Stimulated activated CD8-positive, alpha-beta memory T cell treated with anti-CD3 and anti-CD28 coated beads, Interleukin-7, amount 100 ng/mL, for 4 hours (primary cell): ENCODE measurements around the gene ADAMTS13.
"Not testable (repeated sequence)": the region's sequence is repeated elsewhere in the genome, so short reads cannot be mapped to it uniquely, and the experiment has no call there.

Source experiments
- DNase-seq, 2 donors: peaks; one replicate each; pipeline ENCODE4 v3.0.0-alpha.2; 2020; ENCODE audit warnings: low read depth in 2 of 2

ADAMTS13 gene

DNA sequence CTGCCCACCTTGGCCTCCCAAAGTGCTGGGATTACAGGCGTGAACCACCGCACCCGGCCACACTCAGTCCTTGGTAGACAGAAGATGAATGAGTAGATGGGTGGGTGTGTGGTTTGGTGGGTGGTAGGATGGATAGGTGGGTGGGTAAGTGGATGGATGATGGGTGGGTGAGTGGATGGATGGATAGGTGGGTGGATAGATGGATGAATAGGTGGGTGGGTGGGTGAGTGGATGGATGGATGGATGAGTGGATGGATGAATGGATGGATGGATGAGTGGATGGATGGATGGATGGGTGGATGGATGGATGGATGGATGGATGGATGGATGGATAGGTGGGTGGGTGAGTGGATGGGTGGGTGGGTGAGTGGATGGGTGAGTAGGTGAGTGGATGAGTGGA lies 29.9 kb upstream of the ADAMTS13 start:
- not testable (repeated sequence) for DNase-seq

DNA sequence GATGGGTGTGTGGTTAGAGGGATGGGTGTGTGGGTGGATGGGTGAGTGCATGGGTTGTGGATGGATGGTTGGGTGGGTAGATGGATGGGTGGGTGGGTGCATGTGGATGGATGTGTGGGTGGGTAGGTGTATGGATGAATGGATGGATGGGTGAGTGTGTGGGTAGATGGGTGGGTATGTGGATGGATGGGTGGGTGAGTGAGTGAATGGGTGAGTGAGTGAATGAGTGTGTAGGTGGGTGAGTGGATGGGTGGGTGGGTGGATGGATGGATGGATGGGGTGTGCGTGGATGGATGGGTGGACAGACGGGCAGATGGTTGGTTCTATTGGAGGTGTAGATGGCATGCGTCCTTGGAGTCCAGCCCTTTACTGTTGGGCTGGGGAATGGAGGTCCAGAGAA lies 28.8 kb upstream of the ADAMTS13 start:
- DNase-seq = no peak

DNA sequence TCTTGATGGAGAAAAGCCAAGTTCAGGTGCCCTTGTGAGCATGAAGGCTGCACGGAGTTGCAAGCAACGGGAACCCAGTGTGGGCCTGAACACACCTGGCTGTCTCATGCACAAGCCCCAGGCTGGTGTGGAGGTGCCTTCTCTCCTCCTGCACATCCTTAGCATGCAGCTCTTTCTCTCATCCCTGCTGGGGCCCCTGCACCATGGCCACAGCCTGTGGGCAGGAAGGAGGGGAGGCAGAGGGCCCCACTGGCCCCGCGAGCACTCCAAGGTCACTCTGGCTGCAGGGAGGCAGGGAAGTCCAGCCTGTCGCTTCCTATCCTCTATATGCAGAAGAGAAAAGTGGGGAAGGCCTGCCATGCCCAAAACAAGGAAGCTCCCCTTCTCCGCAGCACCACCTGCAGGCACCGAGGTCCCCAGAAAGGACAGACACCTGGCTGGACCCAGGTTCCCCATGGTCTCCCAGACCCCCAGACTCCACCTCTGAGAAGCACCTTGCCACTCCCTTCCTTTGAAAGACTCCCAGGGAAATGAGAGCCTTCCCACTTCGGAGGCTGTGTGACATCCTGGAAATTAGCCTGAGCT lies 27.4 kb upstream of the ADAMTS13 start:
- no peak for DNase-seq

DNA sequence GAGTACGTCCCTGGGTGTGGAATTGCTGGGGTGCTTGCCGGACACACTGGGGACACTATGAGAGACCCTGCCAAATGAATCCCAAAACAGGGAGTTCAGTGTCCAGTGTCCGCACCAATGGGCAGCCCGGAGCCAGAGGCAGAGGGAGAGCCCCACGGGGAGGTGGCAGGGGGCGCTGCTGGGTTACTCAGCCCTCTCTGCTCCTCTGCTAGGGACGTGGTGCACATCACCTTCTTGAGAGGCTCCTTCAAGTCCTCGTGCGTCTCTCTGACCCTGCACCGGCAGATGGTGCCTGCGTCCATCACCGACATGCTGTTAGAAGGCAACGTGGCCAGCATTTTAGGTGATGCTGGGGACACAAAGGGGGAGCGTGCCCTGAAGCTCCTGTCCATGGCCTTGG lies 25.2 kb upstream of the ADAMTS13 start:
- DNase-seq = no peak

DNA sequence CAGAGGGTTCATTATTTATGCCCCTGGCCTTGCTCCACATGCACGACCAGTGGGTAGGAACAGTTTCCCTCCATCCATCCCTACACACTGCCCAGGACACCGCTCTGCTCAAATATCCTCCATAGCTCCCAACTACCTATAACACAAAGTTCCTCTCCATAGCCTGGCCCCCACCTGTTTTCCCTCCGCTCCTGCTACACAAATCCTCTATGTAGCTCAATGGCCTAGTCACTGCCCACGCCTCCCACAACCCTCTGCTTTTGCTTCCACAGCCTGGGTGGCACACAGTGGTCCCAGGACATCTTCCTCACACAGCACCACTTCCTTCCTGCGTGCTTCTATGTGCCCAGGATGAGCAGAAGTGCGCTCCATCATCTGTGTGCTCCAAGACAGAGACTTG lies 24.8 kb upstream of the ADAMTS13 start:
- DNase-seq = no peak

DNA sequence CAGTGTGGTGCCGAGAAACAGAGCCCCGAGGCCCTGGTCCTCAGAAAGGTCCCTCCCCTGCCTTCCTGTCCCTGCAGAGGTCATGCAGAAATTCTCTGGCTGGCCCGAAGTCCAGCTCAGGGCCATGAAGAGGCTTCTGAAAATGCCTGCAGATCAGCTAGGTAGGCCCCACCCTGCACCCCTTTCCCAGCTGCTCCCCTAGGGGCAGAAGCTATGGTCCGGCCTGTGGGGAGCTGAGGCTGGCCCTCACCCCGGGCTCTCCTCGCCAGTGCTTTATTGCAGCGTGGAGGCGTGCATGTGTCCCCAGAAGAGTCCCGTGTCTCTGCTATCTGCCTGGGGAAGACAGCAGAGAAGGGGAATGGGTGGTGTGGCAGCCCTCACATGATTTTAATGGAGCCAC lies 24.3 kb upstream of the ADAMTS13 start:
- no peak for DNase-seq

DNA sequence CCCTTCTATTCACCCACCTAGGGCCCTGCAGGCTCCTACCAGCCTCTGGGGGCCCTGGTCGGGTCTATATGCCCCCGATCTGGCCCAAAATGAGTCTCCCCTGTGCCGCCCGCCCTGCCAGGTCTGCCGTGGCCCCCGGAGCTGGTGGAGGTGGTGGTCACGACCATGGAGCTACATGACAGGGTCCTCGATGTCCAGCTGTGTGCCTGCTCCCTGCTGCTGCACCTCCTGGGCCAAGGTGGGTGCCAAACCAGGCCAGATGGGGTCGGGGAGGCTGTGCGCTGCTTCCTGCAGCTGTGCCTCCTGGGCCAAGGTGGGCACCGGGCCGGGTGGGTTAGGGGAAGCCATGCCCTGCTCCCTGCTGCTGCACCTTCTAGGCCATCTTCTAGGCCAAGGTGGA lies 21.9 kb upstream of the ADAMTS13 start:
- DNase-seq = no peak

DNA sequence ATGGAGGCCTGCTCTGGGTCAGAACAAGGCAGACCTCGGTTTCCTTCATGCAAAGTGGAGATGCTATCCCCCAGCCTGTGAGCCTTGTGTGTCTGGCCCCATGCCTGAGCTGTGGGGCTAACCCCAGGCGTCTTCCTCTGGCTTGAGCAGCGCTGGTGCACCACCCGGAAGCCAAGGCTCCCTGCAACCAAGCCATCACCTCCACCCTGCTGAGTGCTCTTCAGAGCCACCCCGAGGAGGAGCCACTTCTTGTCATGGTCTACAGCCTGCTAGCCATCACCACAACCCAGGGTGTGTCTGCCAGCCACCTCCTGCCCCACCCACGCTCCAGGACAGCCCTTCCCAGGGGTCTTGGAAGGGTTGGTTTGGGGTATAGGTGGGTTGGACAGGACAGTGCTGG lies 20.6 kb upstream of the ADAMTS13 start:
- no peak for DNase-seq

DNA sequence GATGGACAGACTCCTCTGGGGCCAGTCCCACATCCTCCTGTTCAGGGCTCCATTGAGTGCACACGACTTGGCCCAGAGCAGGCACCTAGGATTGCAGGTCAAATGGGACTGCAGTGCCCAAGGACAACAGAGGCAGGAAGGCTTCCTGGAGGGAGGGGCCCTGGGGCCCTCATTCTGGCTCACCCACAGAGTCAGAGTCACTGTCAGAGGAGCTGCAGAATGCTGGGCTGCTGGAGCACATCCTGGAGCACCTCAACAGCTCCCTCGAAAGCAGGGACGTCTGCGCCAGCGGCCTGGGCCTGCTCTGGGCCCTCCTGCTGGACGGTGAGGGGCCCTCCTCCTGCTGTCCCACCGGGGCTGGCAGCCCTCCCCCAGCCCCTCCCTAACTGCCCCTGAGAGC lies 19.5 kb upstream of the ADAMTS13 start:
- DNase-seq = no peak

DNA sequence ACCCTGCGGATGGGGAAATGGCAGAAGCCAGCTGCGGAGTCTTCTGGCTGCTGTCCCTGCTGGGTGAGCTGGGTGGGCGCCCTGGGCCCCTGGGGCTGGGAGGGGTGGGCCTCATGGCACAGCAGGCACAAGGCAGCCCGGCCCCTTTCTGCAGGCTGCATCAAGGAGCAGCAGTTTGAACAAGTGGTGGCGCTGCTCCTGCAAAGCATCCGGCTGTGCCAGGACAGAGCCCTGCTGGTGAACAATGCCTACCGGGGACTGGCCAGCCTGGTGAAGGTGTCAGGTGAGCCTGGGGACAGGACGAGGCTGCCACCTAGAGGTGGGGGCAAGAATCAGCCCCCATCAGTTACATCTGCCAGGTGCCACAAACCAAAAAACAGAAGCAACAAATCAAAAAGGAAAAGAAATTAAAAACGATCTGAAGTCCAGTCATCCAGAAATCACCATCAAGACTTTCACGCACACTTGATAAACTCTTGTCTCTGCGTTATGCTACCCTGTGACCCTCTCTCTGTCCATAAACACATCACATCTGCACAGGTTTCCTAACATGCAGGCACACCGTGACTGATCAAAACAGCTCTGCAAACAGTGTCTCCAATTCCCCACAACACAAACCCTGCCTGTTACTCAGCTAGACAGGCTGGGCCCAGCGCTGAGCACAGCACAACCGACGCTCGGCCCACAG lies 18.3 kb upstream of the ADAMTS13 start:
- peak; percentile 18 to 46 for DNase-seq

DNA sequence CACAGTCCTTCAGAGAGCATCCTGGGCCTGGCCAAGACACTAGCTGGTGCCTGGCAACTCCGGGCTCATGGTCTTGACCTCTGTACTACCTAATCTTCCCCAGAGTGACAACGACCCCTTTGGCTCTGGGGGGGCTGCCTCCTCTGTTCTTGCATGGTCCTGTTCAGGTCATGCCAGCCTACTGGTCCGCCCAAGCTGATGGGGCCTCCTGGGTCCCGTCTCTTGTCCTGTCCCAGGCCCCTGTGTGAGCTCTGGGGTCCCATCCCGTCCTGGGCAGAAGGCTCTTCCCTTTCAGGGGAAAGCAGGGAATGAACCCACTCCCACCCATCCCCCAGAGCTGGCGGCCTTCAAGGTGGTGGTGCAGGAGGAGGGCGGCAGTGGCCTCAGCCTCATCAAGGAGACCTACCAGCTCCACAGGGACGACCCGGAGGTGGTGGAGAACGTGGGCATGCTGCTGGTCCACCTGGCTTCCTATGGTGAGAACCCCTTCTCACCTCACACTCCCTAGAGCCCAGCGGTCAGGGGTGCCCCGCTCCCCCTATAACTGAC lies 17.6 kb upstream of the ADAMTS13 start:
- no peak for DNase-seq

DNA sequence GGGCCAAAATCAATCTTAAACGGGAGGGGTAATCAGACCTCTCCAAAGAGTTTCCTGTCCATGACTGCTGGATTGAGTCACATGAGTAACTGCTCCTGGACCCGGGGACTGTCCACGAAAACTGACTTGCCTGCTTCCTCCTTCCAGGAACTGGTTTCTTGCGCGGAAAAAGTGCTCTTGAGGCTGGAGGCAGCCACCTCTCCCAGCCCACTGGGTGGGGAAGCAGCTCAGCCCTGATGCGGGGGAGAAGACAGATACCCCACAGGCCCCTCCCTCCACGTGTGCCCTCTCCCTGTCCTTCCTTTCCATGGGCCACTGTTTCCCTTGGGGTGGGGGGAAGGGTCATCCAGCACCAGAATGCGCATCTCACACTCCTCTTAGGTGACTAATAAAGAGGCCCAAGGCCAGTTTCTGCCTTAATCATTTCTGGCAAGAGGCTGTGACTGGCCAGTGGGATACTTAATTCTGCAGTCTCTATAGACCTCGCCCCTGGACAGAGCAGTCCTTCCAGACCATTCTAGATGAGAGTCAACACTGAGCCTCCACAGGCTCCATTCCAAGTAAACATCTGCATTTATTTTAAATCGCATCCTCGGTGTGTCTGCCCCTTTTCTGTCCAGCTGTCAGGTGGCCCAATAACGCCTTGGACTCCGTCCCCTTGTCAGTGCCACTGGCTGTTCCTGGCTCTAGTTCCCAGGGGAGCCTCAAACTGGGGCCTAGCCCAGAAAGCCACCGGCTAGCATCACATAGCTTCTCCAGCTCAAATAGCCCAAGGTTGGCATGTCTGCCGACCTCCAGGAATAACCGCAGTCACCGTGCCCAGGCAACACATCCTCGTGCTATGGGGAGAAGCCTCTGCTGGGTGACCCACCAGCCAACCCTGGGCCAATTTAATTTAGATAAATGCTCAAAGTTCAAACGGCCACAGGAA lies 16.4 kb upstream of the ADAMTS13 start:
- DNase-seq = no peak

DNA sequence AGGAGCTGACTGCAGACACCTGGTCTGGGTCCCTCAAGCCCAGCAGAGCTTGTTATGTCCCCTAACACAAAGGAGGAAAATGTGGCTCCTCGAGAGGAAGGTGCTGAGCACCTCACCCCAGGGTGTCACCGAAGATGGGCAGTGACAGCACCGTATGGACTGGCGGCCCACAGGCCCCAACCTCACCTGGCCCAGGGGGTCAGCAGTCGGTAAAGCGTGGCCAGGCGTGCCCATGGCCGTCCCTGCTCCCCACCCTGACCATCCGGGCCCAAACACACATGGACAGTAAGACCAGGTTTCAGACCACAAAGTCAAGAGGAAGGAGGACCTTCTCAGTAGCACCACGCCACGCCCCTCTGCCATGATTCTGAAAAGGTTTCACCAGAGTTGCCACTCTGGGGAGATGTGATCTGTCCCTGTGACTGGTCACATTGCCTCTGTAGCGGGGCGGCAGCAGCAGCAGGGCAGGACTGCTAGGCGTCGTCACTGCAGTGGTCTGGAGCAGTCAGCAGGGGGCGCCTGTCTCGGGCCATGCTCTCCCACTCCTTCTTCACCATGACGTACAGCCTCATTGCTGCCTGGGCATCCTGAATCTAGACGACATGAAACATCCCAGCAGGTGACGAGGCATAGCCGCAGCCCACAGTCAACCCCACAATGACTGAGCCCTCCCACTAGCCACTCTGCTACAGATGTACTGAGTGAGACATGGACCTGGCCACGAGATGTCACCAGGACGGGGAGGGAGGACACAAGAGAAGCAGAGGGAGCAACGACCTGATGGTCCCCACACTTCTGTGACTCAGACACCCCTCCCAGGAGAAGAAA lies 15.5 kb upstream of the ADAMTS13 start:
- peak; percentile 64 to 74 for DNase-seq

DNA sequence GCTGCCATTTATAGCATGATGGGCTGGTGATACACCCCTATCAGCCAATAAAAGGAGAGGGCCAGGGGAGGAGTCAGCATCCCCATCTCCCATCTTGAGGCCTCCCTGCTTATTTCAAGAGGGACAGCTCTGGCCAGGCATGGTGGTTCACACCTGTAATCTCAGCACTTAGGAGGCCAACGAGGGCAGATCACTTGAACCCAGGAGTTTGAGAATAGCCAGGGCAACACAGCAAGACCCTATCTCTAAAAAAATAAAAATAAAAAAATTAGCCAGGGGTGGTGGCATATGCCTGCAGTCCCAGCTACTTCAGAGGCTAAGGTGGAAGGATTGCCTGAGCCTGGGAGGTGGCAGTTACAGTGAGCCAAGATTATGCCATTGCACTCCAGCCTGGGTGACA lies 14.1 kb upstream of the ADAMTS13 start:
- DNase-seq = no peak

DNA sequence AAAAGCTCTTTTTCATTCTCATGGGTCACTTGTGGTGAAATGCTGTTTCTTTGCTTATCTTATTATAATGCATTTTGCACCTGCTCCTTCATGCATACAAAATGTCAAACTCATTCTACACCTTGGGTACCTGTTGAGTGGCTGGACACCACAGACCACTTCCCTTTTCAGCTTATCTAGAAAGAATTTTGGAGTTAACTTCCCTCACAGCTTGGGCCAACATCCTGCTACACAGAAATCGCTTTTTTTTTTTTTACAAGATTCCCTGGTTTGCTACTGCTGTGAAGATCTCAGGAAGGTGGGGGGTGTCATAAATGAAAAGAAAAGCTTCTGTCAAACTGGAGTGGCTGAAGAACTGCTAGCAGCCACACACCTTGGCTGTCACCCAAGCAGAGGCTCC lies 7.0 kb upstream of the ADAMTS13 start:
- DNase-seq = no peak

DNA sequence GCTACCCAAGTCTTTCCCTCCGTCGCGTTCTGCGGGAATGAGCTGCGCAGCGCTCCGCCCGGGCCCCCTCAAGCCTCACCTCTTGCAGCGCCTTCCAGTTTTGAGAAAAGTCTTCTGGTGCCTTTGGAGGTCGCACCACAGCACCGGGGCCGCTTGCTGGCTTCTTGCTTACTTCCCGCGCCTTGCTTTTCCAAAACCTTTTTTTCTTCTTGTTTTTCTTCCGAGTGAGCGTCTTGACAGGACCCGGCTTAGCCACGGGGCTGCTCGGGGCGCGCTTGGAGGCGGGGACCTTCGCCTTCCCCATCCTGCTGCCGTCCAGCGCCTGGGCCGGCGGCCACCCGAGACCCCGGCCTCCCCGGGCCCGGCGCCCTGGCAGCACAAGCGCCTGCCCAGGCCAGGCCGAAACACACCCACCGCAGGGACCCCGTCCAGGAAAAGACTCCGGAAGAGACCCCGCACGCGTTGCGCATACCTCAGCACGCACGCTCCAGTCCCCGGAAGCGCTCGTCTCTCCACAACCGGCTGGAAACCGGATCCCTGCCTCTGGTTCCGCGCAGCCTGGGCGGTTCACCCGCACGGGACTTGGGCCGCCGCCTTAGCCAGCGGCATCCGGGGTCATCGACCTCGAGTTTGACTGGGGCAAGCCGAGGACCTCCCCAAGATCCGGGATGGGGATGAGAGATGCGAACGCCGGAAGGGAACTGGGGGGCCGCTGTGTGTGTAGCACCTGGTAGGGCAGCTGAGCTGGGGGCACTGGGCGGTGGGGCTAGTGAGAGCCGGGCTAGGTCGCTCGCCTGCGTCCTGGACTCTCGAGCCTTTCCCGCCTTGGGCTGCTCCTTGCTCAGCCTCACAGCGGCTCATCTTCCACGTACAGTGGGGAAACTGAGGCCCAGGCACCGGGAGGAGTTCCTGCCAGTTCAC lies 4.4 kb upstream of the ADAMTS13 start, which contains the start of gene REXO4:
Gene REXO4, minus strand, starts transcription at position 470 of the 921 bp plus-strand sequence. Its CDS starts 166 bp downstream, at position 304.
- peak; percentile 64 to 69 for DNase-seq

DNA sequence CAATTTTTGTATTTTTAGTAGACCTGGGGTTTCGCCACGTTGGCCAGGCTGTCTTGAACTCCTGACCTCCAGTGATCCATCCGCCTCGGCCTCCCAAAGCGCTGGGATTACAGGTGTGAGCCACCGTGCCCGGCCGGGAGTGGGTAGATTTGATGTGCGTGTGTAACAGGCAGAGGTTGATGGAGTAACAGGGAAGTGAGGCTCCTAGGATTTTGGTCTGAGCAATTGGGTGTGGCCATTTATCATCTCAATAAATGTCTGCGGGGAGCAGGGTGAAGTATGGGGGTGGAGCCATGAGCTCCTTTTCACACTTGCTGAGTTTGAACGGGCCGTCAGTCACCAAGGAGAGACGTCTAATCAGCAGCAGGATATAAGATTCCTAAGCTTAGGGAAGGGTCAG lies 3.2 kb upstream of the ADAMTS13 start:
- no peak for DNase-seq

DNA sequence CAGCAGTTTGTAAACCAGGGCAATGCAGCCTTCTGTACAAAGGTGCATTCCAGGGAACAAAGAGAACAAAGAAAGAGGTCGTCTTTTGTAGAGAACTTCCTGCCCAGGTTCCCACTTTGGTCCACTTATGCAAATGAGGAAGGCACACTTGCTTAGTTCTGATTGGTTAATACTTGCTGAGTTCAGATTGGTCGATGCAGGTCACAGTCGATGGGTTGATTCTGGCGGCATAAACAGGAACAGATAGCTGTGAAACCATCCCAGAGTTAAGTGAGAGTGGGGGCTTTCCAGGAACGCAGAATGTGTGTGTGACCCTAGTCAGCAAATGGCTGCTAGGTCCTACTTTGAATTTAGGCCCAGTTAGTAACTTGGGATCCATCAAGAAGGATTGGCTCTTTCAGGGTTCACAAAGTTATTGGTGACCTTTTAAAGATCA lies 1.8 kb upstream of the ADAMTS13 start:
- DNase-seq = no peak

DNA sequence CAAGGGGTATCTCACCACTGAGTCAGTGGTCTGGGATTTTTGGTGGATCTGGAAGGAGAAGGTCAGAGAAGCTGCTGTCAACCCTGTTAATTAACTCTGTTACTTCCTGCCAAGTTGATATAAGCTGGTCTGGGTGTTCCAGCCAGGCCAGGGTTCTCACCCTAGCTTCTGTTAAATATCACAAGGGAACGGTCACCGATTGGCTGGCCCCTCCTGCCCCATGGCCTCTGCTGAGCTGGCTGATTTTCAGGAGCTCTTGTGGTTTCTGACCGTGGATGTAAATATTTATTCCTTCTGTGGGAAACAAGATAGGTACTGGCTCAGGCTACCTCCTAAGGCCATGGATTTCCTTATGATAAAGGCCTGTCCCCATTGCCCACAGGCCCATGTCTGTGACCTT lies 1.0 kb downstream of the ADAMTS13 start:
- DNase-seq = no peak

DNA sequence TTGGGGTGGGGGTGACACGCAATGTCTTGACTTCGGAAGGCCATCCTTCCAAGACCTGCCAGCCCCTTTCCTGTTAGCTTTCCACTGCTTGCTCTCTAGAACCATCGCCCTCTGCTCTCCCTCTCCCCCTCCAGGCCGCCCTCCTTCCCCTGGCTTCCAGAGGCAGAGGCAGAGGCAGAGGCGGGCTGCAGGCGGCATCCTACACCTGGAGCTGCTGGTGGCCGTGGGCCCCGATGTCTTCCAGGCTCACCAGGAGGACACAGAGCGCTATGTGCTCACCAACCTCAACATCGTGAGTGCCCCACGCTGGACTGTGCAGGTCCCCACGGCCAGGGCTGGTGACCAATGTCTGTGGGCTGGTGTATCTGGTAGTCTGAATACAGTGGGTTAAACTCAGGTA lies 2.0 kb downstream of the ADAMTS13 start:
- DNase-seq = no peak
